GM12878 (cell line): ENCODE data around the gene OR2A12.

Source experiments
- ATF3 ChIP-seq: IDR thresholded peaks from 2 replicates; pipeline ENCODE4 v1.6.1; 2011; ENCODE audit warnings: low read depth, mild to moderate bottlenecking, low read length, moderate library complexity, borderline replicate concordance; ENCODE audit errors: extremely low read depth
- CHD2 ChIP-seq: IDR thresholded peaks from 2 replicates; pipeline ENCODE4 v1.6.1; 2011; ENCODE audit warnings: low read depth, low read length, improper control_type of control experiment, borderline replicate concordance
- MXI1 ChIP-seq: fragments of 150-350 bp; IDR thresholded peaks from 2 replicates; pipeline ENCODE4 v1.6.1; 2011; ENCODE audit warnings: low read depth, mild to moderate bottlenecking, inconsistent platforms, low read length, improper control_type of control experiment
- MYB ChIP-seq: fragments of 150-350 bp; IDR thresholded peaks from 2 replicates; pipeline ENCODE4 v1.6.1; 2014; ENCODE audit warnings: mild to moderate bottlenecking, low read depth, low read length, borderline replicate concordance
- SMC3 ChIP-seq: IDR thresholded peaks from 2 replicates; pipeline ENCODE4 v1.6.1; 2011; ENCODE audit warnings: low read length, improper control_type of control experiment, borderline replicate concordance
- TAF1 ChIP-seq: IDR thresholded peaks from 2 replicates; pipeline ENCODE4 v1.6.1; 2011; ENCODE audit warnings: mild to moderate bottlenecking, low read depth, low read length, borderline replicate concordance
- ZNF274 ChIP-seq: IDR thresholded peaks from one replicate; pipeline ENCODE4 v1.8.0; 2011; ENCODE audit not compliant: insufficient read length, insufficient read depth
- TF ChIP-seq, protein P1 (sequence below): IDR thresholded peaks from 2 replicates; pipeline ENCODE4 v1.6.1; 2012; ENCODE audit warnings: low read depth, low read length, improper control_type of control experiment
- TF ChIP-seq, protein P2 (sequence below), 3 experiments: IDR thresholded peaks in 2 of 3; conservative IDR thresholded peaks in 1 of 3; 2 replicates each; pipeline ENCODE4 v1.5.1; 2011; ENCODE audit warnings: low read depth in 3 of 3, low read length in 3 of 3, mild to moderate bottlenecking in 3 of 3, control low read depth in 2 of 3, moderate library complexity in 2 of 3, inconsistent platforms in 1 of 3, mixed read lengths in 1 of 3; ENCODE audit not compliant: control insufficient read depth in 2 of 3, insufficient read depth in 1 of 3; ENCODE audit errors: extremely low read depth in 1 of 3
- TF ChIP-seq, protein P3 (sequence below): IDR thresholded peaks from 2 replicates; pipeline ENCODE4 v1.6.1; 2012; ENCODE audit warnings: improper control_type of control experiment, low read depth, low read length; ENCODE audit not compliant: insufficient replicate concordance

DNA sequence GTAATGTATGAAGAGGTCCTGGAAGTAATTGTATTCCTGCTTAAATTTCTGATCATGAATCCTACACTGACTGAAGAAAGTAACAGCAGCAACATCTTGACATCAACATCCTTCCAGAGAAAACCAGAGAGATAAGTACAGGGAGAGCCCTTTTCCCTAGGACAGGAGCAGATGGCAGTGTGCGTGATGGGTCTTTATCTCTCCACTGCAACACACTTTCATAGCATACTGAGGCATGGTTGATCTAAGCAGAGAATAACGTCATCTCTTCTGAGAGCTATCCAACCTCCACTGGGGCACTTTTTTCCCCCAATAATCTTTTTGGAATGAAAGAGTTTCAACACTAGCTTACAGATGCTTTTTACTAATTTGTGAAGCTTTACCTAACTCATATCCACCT, 16.1 kb upstream of the OR2A12 start:
- TF ChIP-seq ZNF274 (no peak), MYB (no peak), ATF3 (no peak), MXI1 (no peak), TAF1 (no peak), CHD2 (no peak), SMC3 (no peak)
- TF ChIP-seq, protein P1, sequence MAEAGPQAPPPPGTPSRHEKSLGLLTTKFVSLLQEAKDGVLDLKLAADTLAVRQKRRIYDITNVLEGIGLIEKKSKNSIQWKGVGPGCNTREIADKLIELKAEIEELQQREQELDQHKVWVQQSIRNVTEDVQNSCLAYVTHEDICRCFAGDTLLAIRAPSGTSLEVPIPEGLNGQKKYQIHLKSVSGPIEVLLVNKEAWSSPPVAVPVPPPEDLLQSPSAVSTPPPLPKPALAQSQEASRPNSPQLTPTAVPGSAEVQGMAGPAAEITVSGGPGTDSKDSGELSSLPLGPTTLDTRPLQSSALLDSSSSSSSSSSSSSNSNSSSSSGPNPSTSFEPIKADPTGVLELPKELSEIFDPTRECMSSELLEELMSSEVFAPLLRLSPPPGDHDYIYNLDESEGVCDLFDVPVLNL: no peak
- TF ChIP-seq, protein P2, sequence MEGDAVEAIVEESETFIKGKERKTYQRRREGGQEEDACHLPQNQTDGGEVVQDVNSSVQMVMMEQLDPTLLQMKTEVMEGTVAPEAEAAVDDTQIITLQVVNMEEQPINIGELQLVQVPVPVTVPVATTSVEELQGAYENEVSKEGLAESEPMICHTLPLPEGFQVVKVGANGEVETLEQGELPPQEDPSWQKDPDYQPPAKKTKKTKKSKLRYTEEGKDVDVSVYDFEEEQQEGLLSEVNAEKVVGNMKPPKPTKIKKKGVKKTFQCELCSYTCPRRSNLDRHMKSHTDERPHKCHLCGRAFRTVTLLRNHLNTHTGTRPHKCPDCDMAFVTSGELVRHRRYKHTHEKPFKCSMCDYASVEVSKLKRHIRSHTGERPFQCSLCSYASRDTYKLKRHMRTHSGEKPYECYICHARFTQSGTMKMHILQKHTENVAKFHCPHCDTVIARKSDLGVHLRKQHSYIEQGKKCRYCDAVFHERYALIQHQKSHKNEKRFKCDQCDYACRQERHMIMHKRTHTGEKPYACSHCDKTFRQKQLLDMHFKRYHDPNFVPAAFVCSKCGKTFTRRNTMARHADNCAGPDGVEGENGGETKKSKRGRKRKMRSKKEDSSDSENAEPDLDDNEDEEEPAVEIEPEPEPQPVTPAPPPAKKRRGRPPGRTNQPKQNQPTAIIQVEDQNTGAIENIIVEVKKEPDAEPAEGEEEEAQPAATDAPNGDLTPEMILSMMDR (IDR thresholded peaks at IDR 0.05 in 2 of 3, conservative IDR thresholded peaks at IDR 0.05 in 1 of 3; ENCODE audit: control insufficient read depth in 2 of 3, extremely low read depth in 1 of 3, insufficient read depth in 1 of 3, low read depth in 3 of 3, low read length in 3 of 3): no peak
- TF ChIP-seq, protein P3, sequence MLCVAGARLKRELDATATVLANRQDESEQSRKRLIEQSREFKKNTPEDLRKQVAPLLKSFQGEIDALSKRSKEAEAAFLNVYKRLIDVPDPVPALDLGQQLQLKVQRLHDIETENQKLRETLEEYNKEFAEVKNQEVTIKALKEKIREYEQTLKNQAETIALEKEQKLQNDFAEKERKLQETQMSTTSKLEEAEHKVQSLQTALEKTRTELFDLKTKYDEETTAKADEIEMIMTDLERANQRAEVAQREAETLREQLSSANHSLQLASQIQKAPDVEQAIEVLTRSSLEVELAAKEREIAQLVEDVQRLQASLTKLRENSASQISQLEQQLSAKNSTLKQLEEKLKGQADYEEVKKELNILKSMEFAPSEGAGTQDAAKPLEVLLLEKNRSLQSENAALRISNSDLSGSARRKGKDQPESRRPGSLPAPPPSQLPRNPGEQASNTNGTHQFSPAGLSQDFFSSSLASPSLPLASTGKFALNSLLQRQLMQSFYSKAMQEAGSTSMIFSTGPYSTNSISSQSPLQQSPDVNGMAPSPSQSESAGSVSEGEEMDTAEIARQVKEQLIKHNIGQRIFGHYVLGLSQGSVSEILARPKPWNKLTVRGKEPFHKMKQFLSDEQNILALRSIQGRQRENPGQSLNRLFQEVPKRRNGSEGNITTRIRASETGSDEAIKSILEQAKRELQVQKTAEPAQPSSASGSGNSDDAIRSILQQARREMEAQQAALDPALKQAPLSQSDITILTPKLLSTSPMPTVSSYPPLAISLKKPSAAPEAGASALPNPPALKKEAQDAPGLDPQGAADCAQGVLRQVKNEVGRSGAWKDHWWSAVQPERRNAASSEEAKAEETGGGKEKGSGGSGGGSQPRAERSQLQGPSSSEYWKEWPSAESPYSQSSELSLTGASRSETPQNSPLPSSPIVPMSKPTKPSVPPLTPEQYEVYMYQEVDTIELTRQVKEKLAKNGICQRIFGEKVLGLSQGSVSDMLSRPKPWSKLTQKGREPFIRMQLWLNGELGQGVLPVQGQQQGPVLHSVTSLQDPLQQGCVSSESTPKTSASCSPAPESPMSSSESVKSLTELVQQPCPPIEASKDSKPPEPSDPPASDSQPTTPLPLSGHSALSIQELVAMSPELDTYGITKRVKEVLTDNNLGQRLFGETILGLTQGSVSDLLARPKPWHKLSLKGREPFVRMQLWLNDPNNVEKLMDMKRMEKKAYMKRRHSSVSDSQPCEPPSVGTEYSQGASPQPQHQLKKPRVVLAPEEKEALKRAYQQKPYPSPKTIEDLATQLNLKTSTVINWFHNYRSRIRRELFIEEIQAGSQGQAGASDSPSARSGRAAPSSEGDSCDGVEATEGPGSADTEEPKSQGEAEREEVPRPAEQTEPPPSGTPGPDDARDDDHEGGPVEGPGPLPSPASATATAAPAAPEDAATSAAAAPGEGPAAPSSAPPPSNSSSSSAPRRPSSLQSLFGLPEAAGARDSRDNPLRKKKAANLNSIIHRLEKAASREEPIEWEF: no peak
